Gastrocnemius medialis (tissue), 4 donors: ENCODE measurements around the gene KCNAB3. TPM values are rescaled to one million over a fixed set of nuclear protein-coding genes. Genes with fewer than 3 reads are reported as not detected.

ENCODE experiments used
- ATAC-seq, 2 donors: fragments of 150-250 bp; one replicate each; pipeline ENCODE4 v1.9.1; 2016
- DNase-seq, 2 donors: peaks; one replicate each; pipeline ENCODE4 v3.0.0-alpha.2; 2019
- H3K27ac ChIP-seq, 4 donors: fragments of 200-600 bp; sonication (generic); 1 replicate in 1 of 4; 2 replicates in 3 of 4; pipeline ENCODE4 v1.5.1; 2016 to 2018; ENCODE audit warnings: mild to moderate bottlenecking in 2 of 4, moderate library complexity in 1 of 4
- H3K27me3 ChIP-seq, 3 donors: fragments of 200-600 bp; sonication (generic) in 2 of 3; 1 replicate in 1 of 3; 2 replicates in 2 of 3; pipeline versions ENCODE4 v1.5.1 to v1.6.0; 2016 to 2019; ENCODE audit warnings: mild to moderate bottlenecking in 1 of 3, moderate library complexity in 1 of 3
- H3K36me3 ChIP-seq, 2 donors: fragments of 200-600 bp; sonication (generic) in 1 of 2; one replicate each; pipeline ENCODE4 v1.5.1; 2017 to 2018
- H3K4me1 ChIP-seq, 2 donors: fragments of 200-600 bp; sonication (generic) in 1 of 2; one replicate each; pipeline ENCODE4 v1.5.1; 2016 to 2017; ENCODE audit warnings: mild to moderate bottlenecking in 2 of 2
- H3K4me3 ChIP-seq, 4 donors: fragments of 200-600 bp; sonication (generic) in 3 of 4; 1 replicate in 1 of 4; 2 replicates in 3 of 4; pipeline ENCODE4 v1.5.1; 2016 to 2019; ENCODE audit warnings: mild to moderate bottlenecking in 2 of 4
- H3K9me3 ChIP-seq, 3 donors: fragments of 200-600 bp; sonication (generic) in 2 of 3; 1 replicate in 1 of 3; 2 replicates in 2 of 3; pipeline ENCODE4 v1.5.1; 2016 to 2019
- POLR2A ChIP-seq, 2 donors: fragments of 450-650 bp; IDR thresholded peaks; one replicate each; pipeline ENCODE4 v1.6.1; 2017; ENCODE audit warnings: antibody characterized with exemption in 2 of 2, mild to moderate bottlenecking in 2 of 2, moderate library complexity in 2 of 2
- in situ Hi-C, 4 donors: fragments of 200-750 bp; cut with MboI; loops; one replicate each; pipeline versions ENCODE4 v1.15.0 to v1.8.0; 2017; ENCODE audit warnings: low sequenced_read_pairs in 4 of 4
- intact Hi-C: fragments of 100-400 bp; cut with DNase I; formaldehyde crosslinking; loops from one replicate; pipeline ENCODE4 v1.15.1; 2023; ENCODE audit warnings: low total_unique reads
- total RNA-seq, 4 donors: library from RNA; depleted of rRNA; stranded (reverse); fragments of >200 nt; gene quantifications; one replicate each; pipeline versions ENCODE4 v1.1.0 to v1.2.3, GENCODE V29; 2016
- TF ChIP-seq, protein P1 (sequence below), 5 experiments: fragments of 450-650 bp in 3 of 5; fragments of 200-600 bp in 2 of 5; sonication (generic) in 2 of 5; IDR thresholded peaks in 4 of 5; conservative IDR thresholded peaks in 1 of 5; 1 replicate in 4 of 5; 2 replicates in 1 of 5; pipeline ENCODE4 v1.5.1; 2016 to 2019; ENCODE audit warnings: antibody characterized with exemption in 5 of 5, mild to moderate bottlenecking in 3 of 5, moderate library complexity in 3 of 5

KCNAB3 gene
- total RNA-seq, 4 donors from 2014 or later = 0.42 TPM; not detected in 3

- peak overlapping the region; percentile 79 to 81 (median 80) for H3K4me3 ChIP-seq
- peak overlapping the region; percentile 85 to 92 (median 90) for H3K27ac ChIP-seq
- ATAC-seq (no peak), DNase-seq (no peak)
- intact Hi-C loops (loop anchor here (5.0 kb wide), 1 partner anchor 59 kb away; the partner anchor contains the start of genes CYB5D1, NAA38 and TMEM88), in situ Hi-C loops (loop anchor here in 1 of 4 donors (10.0 kb wide), 1 partner anchor 78 kb away; no protein-coding TSS in a partner anchor)
- H3K36me3 ChIP-seq = no peaks in the 10 kb centered on the region
- TF ChIP-seq POLR2A (IDR thresholded peaks at IDR 0.05) = no peak
- TF ChIP-seq, protein P1, sequence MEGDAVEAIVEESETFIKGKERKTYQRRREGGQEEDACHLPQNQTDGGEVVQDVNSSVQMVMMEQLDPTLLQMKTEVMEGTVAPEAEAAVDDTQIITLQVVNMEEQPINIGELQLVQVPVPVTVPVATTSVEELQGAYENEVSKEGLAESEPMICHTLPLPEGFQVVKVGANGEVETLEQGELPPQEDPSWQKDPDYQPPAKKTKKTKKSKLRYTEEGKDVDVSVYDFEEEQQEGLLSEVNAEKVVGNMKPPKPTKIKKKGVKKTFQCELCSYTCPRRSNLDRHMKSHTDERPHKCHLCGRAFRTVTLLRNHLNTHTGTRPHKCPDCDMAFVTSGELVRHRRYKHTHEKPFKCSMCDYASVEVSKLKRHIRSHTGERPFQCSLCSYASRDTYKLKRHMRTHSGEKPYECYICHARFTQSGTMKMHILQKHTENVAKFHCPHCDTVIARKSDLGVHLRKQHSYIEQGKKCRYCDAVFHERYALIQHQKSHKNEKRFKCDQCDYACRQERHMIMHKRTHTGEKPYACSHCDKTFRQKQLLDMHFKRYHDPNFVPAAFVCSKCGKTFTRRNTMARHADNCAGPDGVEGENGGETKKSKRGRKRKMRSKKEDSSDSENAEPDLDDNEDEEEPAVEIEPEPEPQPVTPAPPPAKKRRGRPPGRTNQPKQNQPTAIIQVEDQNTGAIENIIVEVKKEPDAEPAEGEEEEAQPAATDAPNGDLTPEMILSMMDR (IDR thresholded peaks at IDR 0.05 in 4 of 5, conservative IDR thresholded peaks at IDR 0.05 in 1 of 5) = no peak
- no peaks in the 10 kb centered on the region for H3K27me3 ChIP-seq
- H3K9me3 ChIP-seq = no peaks in the 10 kb centered on the region
- H3K4me1 ChIP-seq = peaks cover 17 to 21% of the 10 kb centered on the region in 2 donors
Measured at GRCh38 chr17:7916385-7916682, 13.3 kb downstream of the KCNAB3 start.

- ATAC-seq (peak; percentile 91 to 93), DNase-seq (peak; percentile 66 to 78)
- Histone ChIP-seq H3K27me3 (no peaks in the 10 kb centered on the region), H3K9me3 (no peaks in the 10 kb centered on the region), H3K4me3 (peak within 1 kb of the TSS; percentile 79 to 81 (median 80)), H3K36me3 (no peaks in the 10 kb centered on the region), H3K27ac (peak within 1 kb of the TSS; percentile 85 to 92 (median 90)), H3K4me1 (peaks cover 17 to 21% of the 10 kb centered on the region in 2 donors)
- intact Hi-C loops = loop anchor here (1.0 to 5.0 kb wide), 3 partner anchors 17 to 75 kb away; partner anchors contain the start of genes CNTROB, CYB5D1, NAA38 and TMEM88
- in situ Hi-C loops = loop anchor here in 1 of 4 donors (10.0 kb wide), 1 partner anchor 79 kb away; no protein-coding TSS in a partner anchor
- TF ChIP-seq, protein P1 (IDR thresholded peaks at IDR 0.05 in 4 of 5, conservative IDR thresholded peaks at IDR 0.05 in 1 of 5) = no peak
- peak; percentile 56 to 59 for TF ChIP-seq POLR2A (IDR thresholded peaks at IDR 0.05)
Measured at GRCh38 chr17:7915611-7916384, 13.9 kb downstream of the KCNAB3 start, which contains the start of gene RNF227. Gene RNF227, minus strand, starts transcription at chr17:7916289. Its CDS starts 94 bp downstream, at chr17:7916195.

DNA sequence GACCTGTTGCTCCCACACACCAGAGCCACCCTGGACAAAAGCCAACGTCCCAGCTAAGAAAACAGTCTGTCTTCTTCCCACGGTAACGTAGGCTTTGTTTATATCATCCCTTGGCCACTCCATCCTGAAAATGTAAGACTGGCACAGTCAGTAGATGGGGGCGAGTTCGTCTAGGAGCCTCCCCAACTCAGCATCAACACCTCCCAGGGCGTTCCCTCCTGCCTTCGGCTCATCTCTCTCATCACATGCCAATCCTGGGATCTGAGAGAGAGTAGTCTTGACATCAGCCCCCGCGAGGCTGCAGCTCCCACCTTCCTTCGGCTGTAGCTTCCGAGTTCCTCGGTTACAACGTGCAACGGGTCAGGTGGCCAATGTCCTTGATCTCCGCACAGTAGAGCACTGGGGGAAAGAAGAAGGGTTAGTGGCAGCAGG lies 14.5 kb downstream of the KCNAB3 start:
- H3K27me3 ChIP-seq = no peaks in the 10 kb centered on the region
- H3K9me3 ChIP-seq = no peaks in the 10 kb centered on the region
- peak overlapping the region; percentile 79 to 81 (median 80) for H3K4me3 ChIP-seq
- peak overlapping the region; percentile 85 to 92 (median 90) for H3K27ac ChIP-seq
- ATAC-seq (peak; percentile 42 to 45), DNase-seq (no peak)
- H3K4me1 ChIP-seq = peaks cover 17 to 21% of the 10 kb centered on the region in 2 donors
- H3K36me3 ChIP-seq = peaks cover 0 to 2% of the 10 kb centered on the region in 2 donors
- intact Hi-C loops (loop anchor here (1.0 to 5.0 kb wide), 3 partner anchors 17 to 75 kb away; partner anchors contain the start of genes CNTROB, CYB5D1, NAA38 and TMEM88), in situ Hi-C loops (loop anchor here in 1 of 4 donors (10.0 kb wide), 1 partner anchor 80 kb away; no protein-coding TSS in a partner anchor)
- TF ChIP-seq, protein P1 (IDR thresholded peaks at IDR 0.05 in 4 of 5, conservative IDR thresholded peaks at IDR 0.05 in 1 of 5) = no peak
- TF ChIP-seq POLR2A (IDR thresholded peaks at IDR 0.05) = no peak

DNA sequence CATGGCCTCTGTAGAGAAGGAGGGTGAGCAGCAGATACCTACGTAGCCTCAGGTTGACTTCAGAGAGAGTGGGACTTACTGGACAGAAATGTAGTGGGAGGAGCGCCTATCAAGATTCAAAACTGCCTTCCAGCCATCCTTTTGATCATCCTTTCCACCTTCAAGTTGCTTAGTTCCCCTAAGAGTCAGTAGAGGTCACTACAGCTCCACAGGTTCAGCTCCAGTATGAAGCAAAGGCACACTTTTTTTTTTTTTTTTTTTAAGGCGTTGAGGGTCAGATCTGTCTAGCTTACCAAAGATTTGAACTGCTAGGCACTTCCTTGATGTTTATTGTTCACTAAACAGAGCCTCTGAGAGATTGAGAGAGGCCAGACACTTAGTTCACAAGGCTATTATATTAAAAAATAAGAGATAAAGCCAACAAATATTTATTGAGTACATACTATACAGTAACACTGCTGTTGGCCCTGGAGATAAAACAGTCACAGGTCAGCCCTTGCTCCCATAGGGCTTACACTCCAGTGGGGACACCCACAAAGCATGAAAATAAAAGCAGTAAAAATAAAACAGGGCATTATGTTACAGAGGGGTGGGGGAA lies 16.6 kb downstream of the KCNAB3 start:
- H3K27ac ChIP-seq = no peak overlapping the region
- peak; percentile 18 to 31 for ATAC-seq
- peaks cover 0 to 4% of the 10 kb centered on the region in 2 donors for H3K36me3 ChIP-seq
- no peak overlapping the region for H3K4me3 ChIP-seq
- DNase-seq = no peak
- no peak for TF ChIP-seq POLR2A (IDR thresholded peaks at IDR 0.05)
- TF ChIP-seq, protein P1 (IDR thresholded peaks at IDR 0.05 in 4 of 5, conservative IDR thresholded peaks at IDR 0.05 in 1 of 5) = peak; percentile 54 to 74 (median 72)
- H3K4me1 ChIP-seq = peaks cover 17 to 21% of the 10 kb centered on the region in 2 donors
- intact Hi-C loops (no loop called here), in situ Hi-C loops (loop anchor here (5.0 to 10.0 kb wide), 2 partner anchors 74 to 82 kb away; no protein-coding TSS in a partner anchor)
- H3K27me3 ChIP-seq = no peaks in the 10 kb centered on the region
- no peaks in the 10 kb centered on the region for H3K9me3 ChIP-seq
